Measurements from ENCODE around the gene ZNF639.
"Not testable (repeated sequence)": the region's sequence is repeated elsewhere in the genome, so short reads cannot be mapped to it uniquely, and the experiment has no call there.

The ZNF639 gene, protein sequence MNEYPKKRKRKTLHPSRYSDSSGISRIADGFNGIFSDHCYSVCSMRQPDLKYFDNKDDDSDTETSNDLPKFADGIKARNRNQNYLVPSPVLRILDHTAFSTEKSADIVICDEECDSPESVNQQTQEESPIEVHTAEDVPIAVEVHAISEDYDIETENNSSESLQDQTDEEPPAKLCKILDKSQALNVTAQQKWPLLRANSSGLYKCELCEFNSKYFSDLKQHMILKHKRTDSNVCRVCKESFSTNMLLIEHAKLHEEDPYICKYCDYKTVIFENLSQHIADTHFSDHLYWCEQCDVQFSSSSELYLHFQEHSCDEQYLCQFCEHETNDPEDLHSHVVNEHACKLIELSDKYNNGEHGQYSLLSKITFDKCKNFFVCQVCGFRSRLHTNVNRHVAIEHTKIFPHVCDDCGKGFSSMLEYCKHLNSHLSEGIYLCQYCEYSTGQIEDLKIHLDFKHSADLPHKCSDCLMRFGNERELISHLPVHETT

DNA sequence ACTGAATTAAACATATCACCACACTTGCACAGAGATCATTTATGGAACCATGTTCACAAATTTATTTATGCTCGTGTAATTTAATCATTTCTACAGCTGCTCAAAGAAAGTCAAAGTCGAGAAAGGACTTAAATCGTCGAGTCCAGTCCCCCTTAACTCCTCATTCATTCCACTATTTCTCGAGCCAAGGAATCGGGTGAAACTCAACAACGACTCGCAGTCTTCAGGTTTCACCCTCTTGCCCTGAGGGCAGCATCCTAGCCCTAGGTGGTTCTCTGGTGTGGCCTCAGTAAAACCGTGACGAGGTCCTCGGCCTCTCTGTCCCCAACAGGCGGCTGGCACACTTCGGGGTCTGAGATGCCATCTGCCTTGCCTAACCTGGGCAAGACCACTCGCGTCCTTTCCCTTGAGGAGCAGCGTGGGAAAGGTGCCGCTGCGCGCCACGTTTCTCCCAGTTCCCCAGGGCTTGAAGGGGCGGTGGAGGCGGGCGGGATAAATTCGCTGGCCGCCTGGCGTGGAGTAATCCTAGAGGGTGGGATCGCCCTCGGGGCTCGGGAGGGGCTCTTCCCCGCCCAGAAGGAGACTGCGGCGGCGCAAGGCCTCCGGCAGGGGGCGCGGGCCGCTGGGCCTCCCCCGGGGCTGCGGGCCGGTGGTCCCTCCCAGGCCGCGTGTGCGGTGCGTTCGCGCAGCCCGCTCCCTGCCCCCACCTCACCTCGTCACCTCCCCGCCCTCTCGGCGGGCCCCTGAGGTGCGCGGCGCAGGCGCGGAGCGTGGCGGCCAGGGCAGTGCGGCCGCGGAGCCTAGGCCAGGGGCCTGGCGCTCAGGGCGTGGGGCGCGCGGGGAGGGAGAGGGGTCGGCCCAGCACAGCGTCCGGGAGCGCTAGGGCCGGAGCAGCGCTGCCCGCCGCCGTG is at the start of gene ZNF639:
Gene ZNF639 (plus strand): TSS at position 746 of the 911 bp plus-strand sequence. CDS start 5,263 bp downstream, outside the sequence.
- DNase-seq (ENCODE audit: low read depth): peak; percentile 85
- H3K4me3 ChIP-seq (ENCODE audit: low read depth, low read length): peak within 1 kb of the TSS; percentile 90
- TF ChIP-seq, protein P1, sequence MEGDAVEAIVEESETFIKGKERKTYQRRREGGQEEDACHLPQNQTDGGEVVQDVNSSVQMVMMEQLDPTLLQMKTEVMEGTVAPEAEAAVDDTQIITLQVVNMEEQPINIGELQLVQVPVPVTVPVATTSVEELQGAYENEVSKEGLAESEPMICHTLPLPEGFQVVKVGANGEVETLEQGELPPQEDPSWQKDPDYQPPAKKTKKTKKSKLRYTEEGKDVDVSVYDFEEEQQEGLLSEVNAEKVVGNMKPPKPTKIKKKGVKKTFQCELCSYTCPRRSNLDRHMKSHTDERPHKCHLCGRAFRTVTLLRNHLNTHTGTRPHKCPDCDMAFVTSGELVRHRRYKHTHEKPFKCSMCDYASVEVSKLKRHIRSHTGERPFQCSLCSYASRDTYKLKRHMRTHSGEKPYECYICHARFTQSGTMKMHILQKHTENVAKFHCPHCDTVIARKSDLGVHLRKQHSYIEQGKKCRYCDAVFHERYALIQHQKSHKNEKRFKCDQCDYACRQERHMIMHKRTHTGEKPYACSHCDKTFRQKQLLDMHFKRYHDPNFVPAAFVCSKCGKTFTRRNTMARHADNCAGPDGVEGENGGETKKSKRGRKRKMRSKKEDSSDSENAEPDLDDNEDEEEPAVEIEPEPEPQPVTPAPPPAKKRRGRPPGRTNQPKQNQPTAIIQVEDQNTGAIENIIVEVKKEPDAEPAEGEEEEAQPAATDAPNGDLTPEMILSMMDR (conservative IDR thresholded peaks at IDR 0.05; ENCODE audit: low read depth, low read length): peak; percentile 59

DNA sequence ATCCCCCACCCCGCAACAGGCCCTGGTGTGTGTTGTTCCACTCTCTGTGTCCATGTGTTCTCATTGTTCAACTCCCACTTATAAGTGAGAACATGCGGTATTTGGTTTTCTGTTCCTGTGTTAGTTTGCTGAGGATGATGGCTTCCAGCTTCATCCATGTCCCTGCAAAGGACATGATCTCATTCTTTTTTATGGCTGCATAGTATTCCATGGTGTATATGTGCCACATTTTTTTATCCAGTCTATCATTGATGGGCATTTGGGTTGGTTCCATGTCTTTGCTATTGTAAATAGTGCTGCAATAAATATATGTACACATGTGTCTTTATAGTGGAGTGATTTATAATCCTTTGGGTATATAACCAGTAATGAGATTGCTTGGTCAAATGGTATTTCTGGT is 48.4 kb upstream of the ZNF639 start:
- not testable (repeated sequence) for H3K4me3 ChIP-seq (ENCODE audit: low read depth, low read length); DNase-seq (ENCODE audit: low read depth)

DNA sequence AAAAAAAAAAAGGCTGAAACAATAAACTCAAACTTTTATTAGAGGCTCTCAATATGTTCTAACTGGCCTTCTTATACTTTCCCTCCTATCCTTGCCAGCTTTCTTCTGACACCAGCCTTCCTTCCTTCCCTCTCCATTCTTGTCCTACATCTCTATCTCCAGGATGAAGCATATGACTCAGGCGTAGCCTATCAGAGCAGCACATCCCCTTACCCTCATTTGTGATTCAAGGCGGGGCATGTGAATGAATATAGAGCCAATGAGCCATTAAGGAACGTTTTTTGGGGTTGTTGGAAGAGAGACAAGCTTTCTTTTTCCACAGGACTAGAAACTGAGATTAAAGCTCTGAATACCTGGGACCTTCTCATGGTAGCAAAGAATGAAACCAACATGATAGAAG is 46.8 kb upstream of the ZNF639 start:
- TF ChIP-seq, protein P1 (conservative IDR thresholded peaks at IDR 0.05; ENCODE audit: low read depth, low read length): no peak
- DNase-seq (ENCODE audit: low read depth): no peak
- no peak overlapping the region for H3K4me3 ChIP-seq (ENCODE audit: low read depth, low read length)

DNA sequence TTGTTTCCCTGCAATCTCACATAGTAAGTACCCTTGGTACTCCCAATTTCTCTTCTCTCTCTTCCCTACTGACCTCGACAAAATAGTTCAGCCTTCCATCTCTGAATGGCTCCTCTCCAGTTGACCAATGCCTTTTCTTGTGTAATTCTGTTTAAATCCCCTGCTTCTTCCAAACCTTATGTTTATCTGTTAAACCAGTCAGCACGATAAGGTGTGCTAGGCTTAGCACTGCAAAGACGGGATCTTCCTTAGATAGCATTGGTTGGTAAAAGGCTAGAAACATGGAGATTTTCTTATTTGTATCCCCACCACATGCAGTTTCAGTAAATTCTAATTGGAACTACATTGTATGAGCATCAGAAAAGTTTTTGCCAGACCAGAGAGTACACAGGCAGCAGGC is 46.1 kb upstream of the ZNF639 start:
- TF ChIP-seq, protein P1 (conservative IDR thresholded peaks at IDR 0.05; ENCODE audit: low read depth, low read length): no peak

DNA sequence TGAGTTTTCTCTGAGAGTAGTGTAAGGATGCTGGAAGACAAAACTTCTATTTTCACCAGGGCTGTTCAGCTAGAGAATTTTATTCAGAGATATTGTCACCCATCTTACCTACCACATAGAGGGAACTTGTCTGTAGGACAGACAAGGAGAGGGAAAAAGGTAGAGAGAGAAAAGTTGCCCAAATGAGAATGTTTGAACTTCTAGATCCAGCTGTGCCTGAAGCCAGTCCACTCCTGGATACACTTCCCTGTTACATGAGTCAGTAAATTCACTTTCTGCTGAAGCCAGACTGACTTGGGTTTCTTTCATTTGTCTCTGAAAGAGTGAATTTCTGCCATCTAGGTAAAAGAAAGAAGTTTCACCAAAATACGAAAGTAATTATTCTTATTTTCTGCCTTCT is 44.7 kb upstream of the ZNF639 start:
- DNase-seq (ENCODE audit: low read depth): no peak
- no peak overlapping the region for H3K4me3 ChIP-seq (ENCODE audit: low read depth, low read length)
- TF ChIP-seq, protein P1 (conservative IDR thresholded peaks at IDR 0.05; ENCODE audit: low read depth, low read length): no peak

More for the DNA sequence above, 46.1 kb upstream of the ZNF639 start:
- H3K4me3 ChIP-seq (ENCODE audit: low read depth, low read length): no peak overlapping the region
- DNase-seq (ENCODE audit: low read depth): no peak

DNA sequence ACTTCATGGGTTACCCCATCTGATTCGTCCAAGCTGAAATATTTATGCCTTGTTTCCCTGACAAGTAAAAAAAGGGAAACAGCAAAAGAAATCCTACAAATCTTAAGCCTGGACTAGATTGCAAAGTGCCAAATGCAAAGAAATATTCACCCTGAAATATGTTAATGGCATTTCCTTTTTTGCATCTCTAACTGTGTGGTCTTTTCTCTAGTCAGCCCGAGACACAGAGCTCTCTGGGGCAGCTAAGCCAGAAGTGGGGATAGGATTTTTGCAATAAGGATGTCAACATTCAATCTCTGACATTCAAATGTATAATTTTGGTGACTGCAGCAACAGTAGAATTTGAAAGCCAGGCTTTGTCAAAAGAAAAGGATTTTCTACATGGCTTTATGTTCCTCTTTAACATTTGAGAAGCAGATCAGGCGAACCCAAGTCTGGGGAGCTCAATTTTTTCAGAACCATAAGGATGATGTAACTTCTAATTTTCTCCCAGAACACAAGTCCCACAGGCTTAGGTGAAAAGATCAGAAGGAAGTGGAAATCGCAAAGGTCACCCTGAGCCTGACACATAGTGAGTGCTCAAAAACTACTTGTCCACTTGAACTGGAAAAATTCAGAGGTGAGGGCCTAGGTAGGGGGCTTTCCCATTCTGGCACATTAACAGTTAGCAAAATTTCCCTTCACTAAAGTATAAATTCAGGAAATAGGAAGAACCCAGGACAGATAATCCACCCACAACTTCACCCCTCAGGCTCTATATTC is 43.7 kb upstream of the ZNF639 start:
- TF ChIP-seq, protein P1 (conservative IDR thresholded peaks at IDR 0.05; ENCODE audit: low read depth, low read length): no peak
- no peak for DNase-seq (ENCODE audit: low read depth)
- no peak overlapping the region for H3K4me3 ChIP-seq (ENCODE audit: low read depth, low read length)
